C4-2B (cell line): ENCODE data around the gene PALM2AKAP2.

Experiments
- ZFX ChIP-seq: fragments of 450-650 bp; IDR thresholded peaks from 2 replicates; pipeline ENCODE4 v1.6.1; 2017
- TF ChIP-seq, protein P1 (sequence below): fragments of 450-650 bp; conservative IDR thresholded peaks from 2 replicates; pipeline ENCODE4 v1.5.1; 2017; ENCODE audit warnings: mild to moderate bottlenecking

DNA sequence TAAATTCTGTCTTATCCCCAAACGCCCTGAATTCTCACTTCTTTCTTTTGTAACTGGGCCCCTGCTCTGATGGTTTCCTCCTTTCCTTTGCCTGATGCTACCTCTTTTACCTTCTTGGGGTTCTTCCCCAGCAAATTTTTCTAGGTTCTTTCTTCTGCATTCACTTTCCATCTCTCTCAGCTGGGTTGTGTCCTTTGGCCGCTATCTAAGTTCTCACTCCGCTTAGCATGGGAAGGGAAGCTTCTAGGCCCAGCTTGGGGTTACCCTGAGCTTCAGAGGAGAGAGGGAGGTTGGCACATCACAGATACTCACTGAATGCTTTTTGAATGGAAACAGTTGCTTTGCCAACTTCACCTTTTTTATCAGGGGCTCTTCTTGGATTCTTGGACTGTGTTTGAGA, 17.0 kb downstream of the PALM2AKAP2 start:
- TF ChIP-seq, protein P1, sequence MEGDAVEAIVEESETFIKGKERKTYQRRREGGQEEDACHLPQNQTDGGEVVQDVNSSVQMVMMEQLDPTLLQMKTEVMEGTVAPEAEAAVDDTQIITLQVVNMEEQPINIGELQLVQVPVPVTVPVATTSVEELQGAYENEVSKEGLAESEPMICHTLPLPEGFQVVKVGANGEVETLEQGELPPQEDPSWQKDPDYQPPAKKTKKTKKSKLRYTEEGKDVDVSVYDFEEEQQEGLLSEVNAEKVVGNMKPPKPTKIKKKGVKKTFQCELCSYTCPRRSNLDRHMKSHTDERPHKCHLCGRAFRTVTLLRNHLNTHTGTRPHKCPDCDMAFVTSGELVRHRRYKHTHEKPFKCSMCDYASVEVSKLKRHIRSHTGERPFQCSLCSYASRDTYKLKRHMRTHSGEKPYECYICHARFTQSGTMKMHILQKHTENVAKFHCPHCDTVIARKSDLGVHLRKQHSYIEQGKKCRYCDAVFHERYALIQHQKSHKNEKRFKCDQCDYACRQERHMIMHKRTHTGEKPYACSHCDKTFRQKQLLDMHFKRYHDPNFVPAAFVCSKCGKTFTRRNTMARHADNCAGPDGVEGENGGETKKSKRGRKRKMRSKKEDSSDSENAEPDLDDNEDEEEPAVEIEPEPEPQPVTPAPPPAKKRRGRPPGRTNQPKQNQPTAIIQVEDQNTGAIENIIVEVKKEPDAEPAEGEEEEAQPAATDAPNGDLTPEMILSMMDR = no peak
- no peak for TF ChIP-seq ZFX
